GM12878 (cell line): Measurements from ENCODE around the gene SBDS. TPM values are rescaled to one million over a fixed set of nuclear protein-coding genes. Genes with fewer than 3 reads are reported as not detected.
"Not testable (repeated sequence)": the region's sequence is repeated elsewhere in the genome, so short reads cannot be mapped to it uniquely, and the experiment has no call there.

Experiments
- ATAC-seq: fragments of 200-7000 bp; cut with Tn5 transposase; 3 replicates; pipeline ENCODE4 v1.9.1; 2020; ENCODE audit warnings: mild to moderate bottlenecking, moderate library complexity
- BruUV-seq: library from RNA; stranded (reverse); fragments of 400-500 nt; replicated peaks from 2 replicates; lab custom pipeline; 2021; lab: Mats Ljungman, UMichigan
- CTCF ChIA-PET: fragments of 300-600 bp; sonication (Branson Sonifier 250); formaldehyde crosslinking; extraction: SDS; loops from one replicate; lab custom pipeline; 2021; ENCODE audit warnings: inconsistent platforms; lab: Yijun Ruan, JAX
- POLR2A ChIA-PET: fragments of 350-600 bp; formaldehyde crosslinking; extraction: SDS; loops from one replicate; lab custom pipeline; 2021; ENCODE audit warnings: inconsistent platforms; lab: Charles Lee
- RAD21 ChIA-PET: fragments of 300-600 bp; sonication (Branson Sonifier 250); formaldehyde crosslinking; loops from one replicate; lab custom pipeline; 2023; ENCODE audit warnings: antibody characterized with exemption; ENCODE audit not compliant: unreplicated experiment; lab: Charles Lee
- SMC1A ChIA-PET: fragments of 300-600 bp; sonication (Branson Sonifier 250); formaldehyde crosslinking; loops from one replicate; lab custom pipeline; 2023; ENCODE audit not compliant: unreplicated experiment, uncharacterized antibody; lab: Charles Lee
- DNase-seq: peaks from one replicate; pipeline ENCODE4 v3.0.0-alpha.2; 2011; ENCODE audit warnings: low read depth, low spot score
- FAIRE-seq: peaks from 3 replicates; lab custom pipeline; 2011; peaks lifted over from hg19 to GRCh38; lab: Jason Lieb, UNC
- H2AFZ ChIP-seq: 2 replicates; pipeline ENCODE4 v1.6.0; 2011; ENCODE audit warnings: low read depth, low read length, control low read depth; ENCODE audit not compliant: control insufficient read depth
- H3K27ac ChIP-seq: 2 replicates; pipeline ENCODE4 v1.5.1; 2011; ENCODE audit warnings: control low read depth; ENCODE audit not compliant: control insufficient read depth, insufficient read depth
- H3K27me3 ChIP-seq, 2 experiments: replicated peaks in 1 of 2; 2 replicates each; pipeline versions ENCODE4 v1.6.0 to v1.6.1; 2011; ENCODE audit warnings: low read length in 1 of 2; ENCODE audit not compliant: control insufficient read depth in 2 of 2, insufficient read depth in 2 of 2
- H3K36me3 ChIP-seq, 2 experiments: 2 replicates each; pipeline ENCODE4 v1.5.1; 2011; ENCODE audit warnings: low read length in 1 of 2; ENCODE audit not compliant: control insufficient read depth in 2 of 2, insufficient read depth in 2 of 2
- H3K4me1 ChIP-seq: 2 replicates; pipeline ENCODE4 v1.6.1; 2011; ENCODE audit warnings: mild to moderate bottlenecking, low read length, moderate library complexity, mixed read lengths; ENCODE audit not compliant: control insufficient read depth, insufficient read depth
- H3K4me2 ChIP-seq: 2 replicates; pipeline ENCODE4 v1.6.0; 2011; ENCODE audit warnings: control low read depth; ENCODE audit not compliant: control insufficient read depth, insufficient read depth
- H3K4me3 ChIP-seq: fragments of 200-600 bp; sonication (generic); 2 replicates; pipeline ENCODE4 v1.5.1; 2016
- H3K79me2 ChIP-seq: 2 replicates; pipeline ENCODE4 v1.6.0; 2011; ENCODE audit warnings: low read length; ENCODE audit not compliant: control insufficient read depth, insufficient read depth
- H3K9ac ChIP-seq: 2 replicates; pipeline ENCODE4 v1.8.0; 2011; ENCODE audit warnings: low read length, control low read depth, mixed read lengths; ENCODE audit not compliant: control insufficient read depth, insufficient read depth
- H3K9me3 ChIP-seq: replicated peaks from 3 replicates; pipeline ENCODE4 v1.5.1; 2011; ENCODE audit warnings: mild to moderate bottlenecking, low read length; ENCODE audit not compliant: control insufficient read depth, insufficient read depth
- H4K20me1 ChIP-seq: 2 replicates; pipeline ENCODE4 v1.6.0; 2011; ENCODE audit not compliant: control insufficient read depth, insufficient read depth
- PML ChIP-seq: IDR thresholded peaks from 2 replicates; pipeline ENCODE4 v1.6.1; 2012; ENCODE audit warnings: low read length, inconsistent platforms
- SMAD5 ChIP-seq: IDR thresholded peaks from 2 replicates; pipeline ENCODE4 v1.6.1; 2016; ENCODE audit warnings: antibody characterized with exemption, low read depth
- SP1 ChIP-seq: IDR thresholded peaks from one replicate; pipeline ENCODE4 v1.6.1; 2011; ENCODE audit warnings: low read depth, low read length
- WGBS: methylation state at CpG from one replicate; pipeline ENCODE4 v1.1.6; 2016; ENCODE audit warnings: low lambda C conversion rate; ENCODE audit not compliant: insufficient replicate concordance, insufficient coverage; ENCODE audit errors: missing lambda C conversion rate; 5-methylcytosine and 5-hydroxymethylcytosine counted together
- in situ Hi-C: fragments of 300-500 bp; cut with MboI; formaldehyde crosslinking; loops from 9 replicates; pipeline ENCODE4 v1.14.3; 2018; ENCODE audit warnings: mixed read lengths
- intact Hi-C: fragments of 100-400 bp; cut with micrococcal nuclease; formaldehyde crosslinking; loops from one replicate; pipeline ENCODE4 v1.14.2; 2022; ENCODE audit not compliant: unreplicated experiment
- polyA plus RNA-seq, 11 experiments: library from polyadenylated mRNA; depleted of rRNA in 4 of 11; unstranded in 6 of 11; stranded (reverse) in 5 of 11; fragments of >200 nt; fragmentation: Nextera tagmentation in 4 of 11; fragmentation: Illumina TruSeq in 1 of 11; extraction: Ambion mirVana in 4 of 11; extraction: Trizol in 1 of 11; gene quantifications; 1 replicate in 1 of 11; 2 replicates in 10 of 11; pipeline versions ENCODE4 v1.2.1 to v1.2.3, GENCODE V29; 2011 to 2016; ENCODE audit warnings: inconsistent platforms in 2 of 11, missing spikeins in 2 of 11, low read depth in 1 of 11
- total RNA-seq, 4 experiments: library from RNA; depleted of rRNA in 3 of 4; stranded (reverse); fragments of >200 nt in 3 of 4; fragmentation: Illumina TruSeq in 1 of 4; extraction: Trizol in 1 of 4; gene quantifications; 2 replicates each; pipeline versions ENCODE4 v1.2.1 to v1.2.3, GENCODE V29; 2013 to 2021

Gene SBDS
- total and polyA plus RNA-seq, 10 of the 15 experiments (the other 5 are each of a cell fraction or from before 2014, with no cell fraction given) = 22.4 to 63.0 (median 32.8) TPM

DNA sequence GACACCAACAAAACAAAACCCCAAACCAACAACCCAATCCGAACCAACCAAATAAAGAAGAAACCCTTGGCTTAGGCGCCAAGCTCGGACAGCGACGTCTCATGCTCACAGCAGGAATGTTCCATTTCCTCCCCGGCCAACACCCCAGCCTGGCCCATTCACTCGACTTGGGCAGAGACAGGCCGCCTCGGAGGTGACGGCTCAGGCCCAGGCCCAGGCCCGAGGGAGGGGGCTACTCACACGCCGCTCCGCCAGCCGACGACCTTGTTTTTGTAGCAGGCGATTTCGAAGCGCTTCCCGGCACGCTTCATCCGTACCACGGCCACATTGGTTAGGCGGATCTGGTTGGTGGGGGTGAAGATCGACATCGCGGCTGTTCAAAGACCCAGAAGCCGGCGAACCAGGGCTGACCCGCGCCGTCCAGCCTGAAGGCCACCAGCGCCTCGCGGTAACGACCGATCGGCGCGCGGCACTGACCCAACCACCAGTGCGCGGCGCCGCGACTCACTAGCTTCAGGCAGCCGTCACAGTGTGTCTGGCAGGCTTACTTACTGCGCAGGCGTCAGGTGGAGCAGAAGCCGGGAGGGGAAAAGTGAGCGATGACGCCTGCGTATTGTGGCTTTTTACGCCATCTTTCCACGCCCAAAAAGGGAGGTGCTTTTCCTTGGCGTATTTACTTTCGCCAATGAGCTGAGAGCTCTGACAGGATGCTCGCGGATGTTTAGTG lies at the start of gene SBDS (continued):
- TF ChIP-seq SP1 = peak; percentile 81
- TF ChIP-seq SMAD5 = peak; percentile 66; the same call in 1 of the 2 replicates
- 0 out of 2 replicates have a peak, but pooled peaks have one; percentile 62 for TF ChIP-seq PML

DNA sequence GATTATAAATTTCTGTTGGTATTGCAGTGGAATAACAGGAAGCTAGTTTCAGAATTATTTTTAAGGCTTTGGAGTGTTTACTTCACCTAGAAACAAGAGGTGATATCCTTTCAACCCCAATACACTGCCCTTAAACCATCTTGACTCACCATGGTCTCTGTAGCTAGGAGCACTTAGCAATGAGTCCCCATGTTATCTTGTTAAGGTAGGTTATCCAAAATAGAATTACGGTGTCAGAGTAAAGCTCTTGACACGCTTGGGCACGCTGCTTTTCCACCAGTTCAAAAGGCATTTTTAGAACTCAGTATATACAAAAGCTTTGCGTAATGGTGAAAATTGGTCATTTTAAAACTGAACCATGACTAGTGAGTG lies 48.2 kb upstream of the SBDS start:
- ATAC-seq, H4K20me1 ChIP-seq, H3K27me3 ChIP-seq, H3K36me3 ChIP-seq, H3K9ac ChIP-seq, CTCF ChIA-PET, H3K79me2 ChIP-seq, H3K4me2 ChIP-seq, H3K4me3 ChIP-seq, FAIRE-seq, H3K9me3 ChIP-seq, H2AFZ ChIP-seq, RAD21 ChIA-PET, H3K4me1 ChIP-seq, DNase-seq, BruUV-seq, H3K27ac ChIP-seq, POLR2A ChIA-PET: not testable (repeated sequence)
- SMC1A ChIA-PET = interaction anchor here (1.0 kb wide), 1 partner anchor 87 kb away, joined by 3 read pairs; no protein-coding TSS in a partner anchor
- in situ Hi-C loops = loop anchor here (25.0 kb wide), 1 partner anchor 269 kb away; no protein-coding TSS in a partner anchor
- intact Hi-C loops = loop anchor here (5.0 kb wide), 1 partner anchor 259 kb away; no protein-coding TSS in a partner anchor
- WGBS = 95% methylated on average over 4 of the region's 4 CpGs

DNA sequence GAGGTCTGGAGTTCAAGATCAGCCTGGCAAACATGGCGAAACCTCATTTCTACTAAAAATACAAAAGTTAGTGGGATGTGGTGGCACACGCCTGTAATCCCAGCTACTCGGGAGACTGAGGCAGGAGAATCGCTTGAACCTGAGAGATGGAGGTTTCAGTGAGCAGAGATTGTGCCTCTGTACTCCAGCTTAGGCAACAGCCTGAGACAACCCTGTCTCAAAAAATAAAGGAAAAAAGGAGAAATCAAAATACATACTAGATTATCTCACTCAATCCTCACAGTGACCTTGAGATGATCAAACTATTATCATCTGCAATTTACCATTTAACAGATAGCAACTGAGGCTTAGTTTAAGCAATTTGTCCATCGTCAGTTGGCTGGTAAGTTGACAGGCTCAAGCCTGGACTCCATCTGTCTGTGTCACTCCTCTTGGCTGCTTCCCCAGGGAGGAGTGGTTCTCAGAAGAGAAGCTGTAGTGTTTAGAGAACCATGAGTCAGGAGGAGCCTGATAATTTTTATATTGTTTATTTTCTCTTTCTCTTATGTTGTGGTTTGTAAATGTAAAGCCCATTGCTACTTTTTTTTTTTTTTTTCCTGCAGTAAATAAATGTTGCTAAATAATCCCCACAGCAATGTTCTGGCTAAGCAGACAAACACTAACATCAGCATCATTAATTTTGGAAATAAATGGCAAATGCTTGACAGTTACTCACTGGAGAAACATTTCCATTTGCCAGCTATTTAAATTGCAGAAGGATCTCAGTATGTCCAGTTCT lies 47.6 kb upstream of the SBDS start:
- H3K9me3 ChIP-seq, RAD21 ChIA-PET, POLR2A ChIA-PET, H2AFZ ChIP-seq, BruUV-seq, H3K4me3 ChIP-seq, DNase-seq, H3K27me3 ChIP-seq, H3K4me1 ChIP-seq, ATAC-seq, H3K79me2 ChIP-seq, FAIRE-seq, H3K4me2 ChIP-seq, H3K36me3 ChIP-seq, H4K20me1 ChIP-seq, H3K9ac ChIP-seq, H3K27ac ChIP-seq: not testable (repeated sequence)
- SMC1A ChIA-PET = interaction anchor here (1.0 kb wide), 2 partner anchors 87 to 259 kb away, joined by 3 read pairs; no protein-coding TSS in a partner anchor
- intact Hi-C loops (loop anchor here (5.0 kb wide), 1 partner anchor 259 kb away; no protein-coding TSS in a partner anchor), in situ Hi-C loops (loop anchor here (25.0 kb wide), 1 partner anchor 269 kb away; no protein-coding TSS in a partner anchor)
- CTCF ChIA-PET = interaction anchor here (0.5 kb wide), 1 partner anchor 983 kb away, joined by 3 read pairs; no protein-coding TSS in a partner anchor
- WGBS = 95% methylated on average over 2 of the region's 5 CpGs
